ENCODE measurements around the gene SDHD.

SDHD gene

DNA sequence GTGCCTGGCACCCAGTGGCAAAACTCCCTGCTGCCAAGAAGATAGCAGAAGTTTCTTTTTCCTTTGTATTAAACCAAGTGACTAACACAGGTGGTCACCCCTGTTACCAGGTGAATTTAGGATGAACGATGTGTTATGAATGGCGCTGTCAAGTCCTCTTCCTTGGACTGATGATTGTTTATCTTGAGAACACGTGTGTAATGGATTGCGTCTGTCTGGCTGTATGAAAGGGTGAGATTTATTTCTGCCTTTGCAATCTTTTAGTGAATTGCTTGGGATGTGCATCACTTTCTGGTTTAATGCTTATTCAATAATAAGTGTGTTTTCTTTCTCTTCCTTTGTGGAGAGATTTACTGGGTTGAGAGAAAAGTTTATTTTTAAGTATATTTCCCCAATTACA is 36.5 kb downstream of the SDHD start:
- Histone ChIP-seq H3K36me3 (ENCODE audit: insufficient read depth, low read length) (no peaks in the 10 kb centered on the region), H3K4me1 (ENCODE audit: insufficient read depth, low read length) (no peaks in the 10 kb centered on the region), H3K9ac (ENCODE audit: low read depth, low read length) (no peak overlapping the region)

DNA sequence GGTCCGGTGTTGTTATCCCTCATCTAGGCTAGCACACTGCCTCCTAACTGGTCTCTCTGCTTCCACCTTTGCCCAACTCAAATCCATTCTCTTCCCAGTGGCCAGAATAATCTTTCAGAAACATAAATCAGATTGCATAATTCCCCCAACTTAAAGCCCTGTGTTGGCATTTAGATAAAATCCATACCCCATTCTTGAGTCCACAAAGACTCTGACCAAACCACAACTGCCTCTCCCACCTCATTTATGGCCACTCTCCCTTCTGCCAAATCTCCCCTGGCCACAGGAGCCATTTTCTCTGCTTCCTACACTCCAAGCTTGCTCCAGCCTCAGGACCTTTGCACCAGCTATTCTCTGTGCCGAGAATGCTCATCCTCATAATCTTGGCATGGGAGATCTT is 40.4 kb downstream of the SDHD start:
- H3K9me3 ChIP-seq (ENCODE audit: control insufficient read depth, insufficient read depth, low read length) = no peaks in the 10 kb centered on the region
- H3K36me3 ChIP-seq (ENCODE audit: insufficient read depth, low read length) = no peaks in the 10 kb centered on the region
- H3K4me1 ChIP-seq (ENCODE audit: insufficient read depth, low read length) = no peaks in the 10 kb centered on the region
- no peak overlapping the region for H3K9ac ChIP-seq (ENCODE audit: low read depth, low read length)

More for the DNA sequence above, 36.5 kb downstream of the SDHD start:
- H3K9me3 ChIP-seq (ENCODE audit: control insufficient read depth, insufficient read depth, low read length) = no peaks in the 10 kb centered on the region

DNA sequence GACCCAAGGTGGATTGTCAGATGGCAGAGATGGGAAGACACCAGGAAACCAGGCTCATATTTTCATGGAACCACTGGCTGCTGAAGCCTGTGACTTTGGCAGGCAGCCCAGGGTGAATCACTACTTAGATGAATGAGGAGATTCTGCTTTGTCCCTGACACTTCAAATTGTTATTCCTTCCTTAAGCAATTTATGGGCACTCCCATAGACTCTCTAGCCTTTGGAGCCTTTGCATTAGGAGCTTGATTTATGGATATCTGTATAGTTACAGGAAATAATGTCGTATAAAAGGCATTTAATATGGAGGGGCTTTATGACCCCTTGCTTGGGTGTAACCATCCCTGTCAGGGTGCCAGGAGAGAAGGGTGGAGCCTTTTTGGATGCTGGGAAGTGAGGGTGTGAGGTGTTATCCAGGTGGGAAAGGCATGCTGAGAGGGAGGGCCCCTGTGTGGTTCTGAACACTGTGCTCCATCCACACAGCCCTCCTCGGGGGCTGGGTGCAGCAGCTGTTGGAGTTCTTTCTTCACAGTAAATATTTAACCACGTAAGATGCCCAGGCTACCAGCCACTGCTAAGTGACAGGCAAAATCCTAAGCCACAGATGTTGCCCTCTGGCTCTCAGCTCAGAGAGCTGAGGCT is 41.9 kb downstream of the SDHD start:
- Histone ChIP-seq H3K4me1 (ENCODE audit: insufficient read depth, low read length) (no peaks in the 10 kb centered on the region), H3K9me3 (ENCODE audit: control insufficient read depth, insufficient read depth, low read length) (no peaks in the 10 kb centered on the region), H3K9ac (ENCODE audit: low read depth, low read length) (no peak overlapping the region), H3K36me3 (ENCODE audit: insufficient read depth, low read length) (no peaks in the 10 kb centered on the region)

DNA sequence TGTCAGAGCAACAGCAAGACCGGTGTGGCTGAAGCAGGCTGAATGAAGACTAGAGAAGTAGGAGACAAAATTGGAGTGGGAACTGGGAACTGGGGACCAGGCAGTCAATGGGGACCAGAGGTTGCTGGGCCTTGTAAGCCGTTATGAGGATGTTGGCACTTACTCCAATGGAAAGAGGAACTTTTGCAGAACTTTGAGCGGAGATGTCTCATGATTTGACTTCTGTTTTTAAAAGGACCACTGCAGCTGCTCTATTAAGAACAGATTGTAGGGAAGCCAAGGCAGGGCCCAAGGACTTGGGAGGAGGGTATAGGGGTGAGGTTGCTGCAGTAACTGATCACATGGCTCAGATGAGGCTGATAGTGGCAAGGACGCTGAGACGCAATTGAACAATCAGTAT is 43.0 kb downstream of the SDHD start:
- H3K4me1 ChIP-seq (ENCODE audit: insufficient read depth, low read length) = no peaks in the 10 kb centered on the region
- no peak overlapping the region for H3K9ac ChIP-seq (ENCODE audit: low read depth, low read length)
- no peaks in the 10 kb centered on the region for H3K36me3 ChIP-seq (ENCODE audit: insufficient read depth, low read length)
- H3K9me3 ChIP-seq (ENCODE audit: control insufficient read depth, insufficient read depth, low read length) = no peaks in the 10 kb centered on the region

DNA sequence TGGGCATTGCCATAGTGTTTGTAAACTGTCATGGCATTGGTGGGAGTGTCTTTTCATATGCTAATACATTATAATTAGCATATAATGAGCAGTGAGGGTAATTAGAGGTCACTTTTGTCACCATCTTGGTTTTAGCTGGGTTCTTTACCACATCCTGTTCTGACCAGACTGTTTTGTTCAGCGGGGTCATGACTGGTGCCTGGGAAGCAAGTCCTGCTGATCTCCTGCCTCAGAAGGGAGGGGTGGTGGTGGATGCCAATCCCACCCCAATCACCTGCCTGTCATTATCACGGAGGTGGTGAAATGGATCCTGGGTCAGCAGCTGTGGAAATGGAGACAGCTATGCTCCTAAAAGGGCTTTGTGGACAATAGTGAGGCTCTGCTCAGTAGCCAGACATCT is 46.1 kb downstream of the SDHD start:
- Histone ChIP-seq H3K9me3 (ENCODE audit: control insufficient read depth, insufficient read depth, low read length) (no peaks in the 10 kb centered on the region), H3K9ac (ENCODE audit: low read depth, low read length) (no peak overlapping the region), H3K36me3 (ENCODE audit: insufficient read depth, low read length) (no peaks in the 10 kb centered on the region), H3K4me1 (ENCODE audit: insufficient read depth, low read length) (no peaks in the 10 kb centered on the region)

DNA sequence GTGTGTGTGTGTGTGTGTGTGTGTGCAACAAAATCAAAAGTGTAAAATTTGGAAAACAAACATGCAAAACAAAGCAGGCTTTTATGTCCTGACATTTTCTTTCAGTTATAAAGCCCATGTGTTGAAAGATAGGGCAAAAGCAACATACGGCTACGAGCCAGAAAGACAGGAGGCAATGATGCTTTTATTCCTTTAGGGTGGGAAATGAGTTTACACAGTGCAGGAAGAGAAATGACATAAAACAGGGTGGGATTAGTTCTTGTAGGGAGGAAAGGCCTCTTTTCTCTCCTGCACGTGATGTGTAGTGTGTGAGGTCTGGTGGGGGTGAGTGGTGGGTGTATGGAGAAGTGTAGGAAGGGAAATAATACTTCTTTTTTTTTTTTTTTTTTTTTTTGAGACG is 47.8 kb downstream of the SDHD start:
- H3K36me3 ChIP-seq (ENCODE audit: insufficient read depth, low read length) = no peaks in the 10 kb centered on the region
- H3K9ac ChIP-seq (ENCODE audit: low read depth, low read length) = no peak overlapping the region
- H3K9me3 ChIP-seq (ENCODE audit: control insufficient read depth, insufficient read depth, low read length) = no peaks in the 10 kb centered on the region
- no peaks in the 10 kb centered on the region for H3K4me1 ChIP-seq (ENCODE audit: insufficient read depth, low read length)

DNA sequence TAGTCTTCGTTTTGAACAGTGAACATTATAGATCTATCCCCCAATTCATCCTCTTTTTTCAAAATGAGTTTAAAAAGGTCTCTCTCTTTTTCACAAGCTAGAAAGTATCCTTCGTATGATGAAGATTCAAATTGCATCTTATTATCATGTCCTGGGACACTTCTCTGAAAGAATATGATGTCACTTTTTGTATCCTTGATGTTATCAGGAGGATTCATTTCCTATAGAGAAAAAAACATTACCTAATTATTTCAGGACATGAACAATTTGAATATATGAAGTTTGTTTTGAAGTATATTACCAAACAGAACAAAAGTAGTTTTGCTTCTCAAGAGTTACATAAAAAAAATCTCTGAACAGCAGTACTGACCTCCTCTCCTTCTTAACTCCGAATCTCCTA is 56.9 kb downstream of the SDHD start:
- no peaks in the 10 kb centered on the region for H3K4me1 ChIP-seq (ENCODE audit: insufficient read depth, low read length)
- no peaks in the 10 kb centered on the region for H3K36me3 ChIP-seq (ENCODE audit: insufficient read depth, low read length)
- no peak overlapping the region for H3K9ac ChIP-seq (ENCODE audit: low read depth, low read length)
- no peaks in the 10 kb centered on the region for H3K9me3 ChIP-seq (ENCODE audit: control insufficient read depth, insufficient read depth, low read length)
